Activated T-cell treated with anti-CD3 and anti-CD28 coated beads, Interleukin-2, amount 50 U/mL, for 1 hour (primary cell): ENCODE results near the gene KIRREL3.

Experiments
- DNase-seq: peaks from one replicate; pipeline ENCODE4 v3.0.0-alpha.2; 2020

Gene KIRREL3

DNA sequence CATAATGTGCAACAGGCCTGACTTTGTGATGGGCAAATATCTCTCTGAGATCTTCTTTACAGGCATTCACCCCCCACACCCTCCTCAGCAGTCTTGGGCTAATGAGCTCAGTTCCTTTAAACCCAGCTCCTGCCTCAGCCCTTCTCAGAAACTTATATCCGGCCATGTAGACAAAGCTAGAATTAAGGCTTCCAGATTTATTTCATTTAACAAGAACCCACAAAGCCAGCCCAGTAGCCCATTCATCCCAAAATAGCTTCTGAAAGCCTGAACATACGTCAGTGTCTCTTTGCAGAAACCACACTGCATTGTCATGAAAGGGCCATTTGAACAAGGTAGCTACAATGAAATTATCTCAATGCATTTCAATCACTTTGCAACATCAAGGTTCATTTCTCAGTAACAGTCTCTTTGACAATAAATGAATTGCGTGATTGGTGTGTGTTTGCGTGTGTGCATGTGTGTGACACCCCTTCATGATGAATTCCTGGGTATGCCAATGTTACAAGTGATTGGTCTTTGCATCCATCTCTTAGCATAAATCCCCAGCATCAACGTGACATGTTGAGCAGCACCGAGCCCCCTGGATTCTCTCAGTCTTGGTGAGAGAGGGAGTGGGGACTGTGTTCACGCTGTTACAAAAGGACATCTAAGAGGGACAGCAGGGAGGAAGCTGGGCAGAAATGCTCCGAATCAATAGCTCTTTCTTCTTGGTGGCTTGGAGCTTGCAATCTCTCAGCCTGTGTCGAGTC lies 299.6 kb downstream of the KIRREL3 start:
- DNase-seq = no peak

DNA sequence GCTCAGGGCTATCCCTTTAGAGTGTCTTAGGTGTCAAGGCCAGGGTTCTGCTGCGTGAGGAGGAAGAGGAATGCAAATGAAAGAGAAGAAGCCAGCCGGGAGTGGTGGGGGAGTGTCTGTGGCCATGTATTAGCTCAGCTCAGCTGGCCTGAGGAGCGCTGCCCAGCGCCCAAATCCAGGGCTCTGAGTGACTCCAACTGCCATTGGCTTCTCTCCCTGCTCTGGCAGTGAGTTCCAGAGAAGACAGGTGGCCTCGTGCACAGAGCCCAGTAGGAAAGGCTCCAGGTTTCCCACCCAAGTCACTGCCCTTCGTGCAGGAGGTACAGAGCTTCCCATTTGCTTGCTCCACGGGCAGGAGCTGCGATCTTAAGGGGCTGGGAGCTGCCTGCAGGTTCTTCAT lies 302.0 kb downstream of the KIRREL3 start:
- DNase-seq = no peak

DNA sequence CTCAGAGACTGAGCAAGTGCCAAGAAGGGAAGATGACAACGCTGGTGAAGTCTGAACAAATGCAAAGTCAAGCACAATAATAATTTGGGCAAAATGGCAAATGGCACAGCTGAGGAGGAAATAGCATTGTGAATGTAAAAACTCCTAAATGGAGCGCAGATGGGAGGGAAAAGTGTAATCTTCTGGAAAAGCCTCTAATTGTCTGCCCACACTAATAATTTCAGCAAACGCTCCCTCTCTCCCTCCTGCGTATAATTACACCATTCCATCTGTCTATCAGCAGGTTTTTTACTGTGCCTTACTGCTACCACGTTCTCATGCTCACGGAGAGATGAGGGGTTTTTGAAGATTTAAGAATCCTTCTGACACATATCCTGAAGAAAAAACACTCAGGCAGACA lies 302.6 kb downstream of the KIRREL3 start:
- DNase-seq = no peak

DNA sequence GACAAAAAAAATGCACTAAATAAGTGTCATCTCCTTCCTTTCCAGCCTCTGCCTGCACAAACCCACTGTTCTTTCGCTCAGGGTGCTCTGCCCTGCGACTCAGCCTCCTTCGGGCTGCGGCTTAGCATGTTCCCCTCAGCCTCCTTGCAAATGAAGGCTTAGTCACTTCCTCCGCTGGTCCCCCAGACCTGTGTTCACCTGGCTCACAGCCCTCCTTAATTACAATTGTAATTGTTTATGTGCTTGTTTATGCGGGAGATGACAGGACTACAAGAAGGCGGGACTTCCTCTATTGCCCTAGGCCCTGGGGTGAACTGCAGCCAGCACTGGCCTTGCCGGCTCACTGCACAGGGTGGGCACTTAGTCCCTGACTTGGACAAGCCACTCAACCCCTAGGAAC lies 303.6 kb downstream of the KIRREL3 start:
- no peak for DNase-seq

DNA sequence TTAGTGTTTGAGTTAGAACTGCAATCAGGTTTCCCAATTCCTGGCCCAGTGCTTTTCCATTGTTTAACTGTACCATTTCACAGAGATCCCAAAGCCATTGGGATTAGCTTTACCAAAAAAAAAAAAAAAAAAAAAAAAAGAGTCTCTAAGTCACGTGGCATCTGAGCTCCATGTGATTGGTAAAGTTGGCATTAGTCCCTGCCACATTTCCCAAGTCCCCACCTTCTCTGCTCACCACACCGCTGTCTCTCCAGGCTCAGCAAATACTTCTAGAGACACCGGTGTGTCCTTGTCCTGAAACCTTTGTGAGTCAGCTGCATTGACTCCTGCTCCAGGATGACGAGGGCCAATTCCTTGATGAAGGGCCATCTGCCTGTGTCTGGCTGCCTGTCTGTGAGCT lies 305.3 kb downstream of the KIRREL3 start:
- DNase-seq = no peak

DNA sequence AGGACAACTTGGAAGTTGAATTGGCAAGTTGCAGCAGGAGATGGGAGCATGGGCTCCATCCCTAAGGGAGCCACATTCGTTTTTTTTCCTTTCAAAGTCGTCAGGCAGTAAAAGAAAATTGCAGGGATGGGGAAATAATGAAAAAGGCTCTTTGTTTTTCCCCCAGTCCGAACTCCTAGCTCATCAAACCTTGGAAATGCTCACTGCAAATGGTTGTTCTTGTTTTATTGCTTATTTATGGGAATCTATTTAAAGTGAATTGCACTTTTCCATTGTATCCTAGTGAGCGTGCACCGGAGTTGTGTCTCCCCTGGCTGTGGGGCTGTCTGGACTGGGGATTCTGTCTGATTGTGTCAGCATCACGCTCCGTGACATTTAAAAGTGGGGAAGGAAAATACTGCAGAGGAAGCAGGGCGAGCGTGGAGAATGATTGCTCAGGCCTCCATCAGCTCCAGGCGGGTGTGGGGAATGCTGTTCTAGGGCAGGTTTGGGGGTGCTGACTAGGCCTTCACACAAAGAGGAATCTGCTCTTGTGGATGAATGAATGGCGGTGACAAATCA lies 306.4 kb downstream of the KIRREL3 start:
- no peak for DNase-seq

DNA sequence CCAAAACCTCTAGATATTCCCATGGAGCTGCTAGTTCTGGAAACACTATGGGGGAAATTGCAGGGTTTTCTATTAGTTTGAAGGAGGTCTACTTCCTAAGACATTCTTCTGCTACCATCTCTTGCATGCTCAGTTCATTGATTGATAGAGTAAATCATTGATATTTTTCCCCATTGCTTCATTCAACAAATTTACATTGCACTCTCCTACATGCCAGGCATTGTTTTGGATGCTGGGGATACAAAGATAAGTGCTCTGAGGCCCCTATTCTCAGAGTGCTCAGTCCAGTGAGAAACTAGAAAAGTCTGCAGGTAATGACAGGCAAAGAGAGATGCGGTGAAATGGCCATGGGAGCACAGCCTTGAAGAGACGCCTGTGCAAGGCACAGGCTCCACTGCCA lies 313.1 kb downstream of the KIRREL3 start:
- DNase-seq = no peak

DNA sequence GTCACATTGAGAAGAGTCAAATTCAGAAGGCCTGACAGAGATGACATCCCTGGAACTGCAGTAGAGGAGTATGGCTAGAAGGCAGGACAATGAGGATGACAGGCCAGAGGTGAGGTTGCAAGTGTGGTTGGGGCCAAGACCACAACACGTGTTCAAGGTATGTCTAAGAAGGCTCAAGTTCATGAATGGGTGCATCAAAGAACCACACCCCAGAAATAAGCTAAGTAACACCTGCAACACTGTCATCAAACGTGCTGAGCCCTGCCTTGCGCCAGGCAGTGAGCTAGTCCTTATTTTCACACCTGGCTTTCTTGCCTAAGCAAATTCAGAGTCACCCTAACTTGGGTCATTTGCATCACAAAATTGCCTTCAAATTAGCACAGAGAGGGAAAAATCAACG lies 313.6 kb downstream of the KIRREL3 start:
- DNase-seq = no peak

DNA sequence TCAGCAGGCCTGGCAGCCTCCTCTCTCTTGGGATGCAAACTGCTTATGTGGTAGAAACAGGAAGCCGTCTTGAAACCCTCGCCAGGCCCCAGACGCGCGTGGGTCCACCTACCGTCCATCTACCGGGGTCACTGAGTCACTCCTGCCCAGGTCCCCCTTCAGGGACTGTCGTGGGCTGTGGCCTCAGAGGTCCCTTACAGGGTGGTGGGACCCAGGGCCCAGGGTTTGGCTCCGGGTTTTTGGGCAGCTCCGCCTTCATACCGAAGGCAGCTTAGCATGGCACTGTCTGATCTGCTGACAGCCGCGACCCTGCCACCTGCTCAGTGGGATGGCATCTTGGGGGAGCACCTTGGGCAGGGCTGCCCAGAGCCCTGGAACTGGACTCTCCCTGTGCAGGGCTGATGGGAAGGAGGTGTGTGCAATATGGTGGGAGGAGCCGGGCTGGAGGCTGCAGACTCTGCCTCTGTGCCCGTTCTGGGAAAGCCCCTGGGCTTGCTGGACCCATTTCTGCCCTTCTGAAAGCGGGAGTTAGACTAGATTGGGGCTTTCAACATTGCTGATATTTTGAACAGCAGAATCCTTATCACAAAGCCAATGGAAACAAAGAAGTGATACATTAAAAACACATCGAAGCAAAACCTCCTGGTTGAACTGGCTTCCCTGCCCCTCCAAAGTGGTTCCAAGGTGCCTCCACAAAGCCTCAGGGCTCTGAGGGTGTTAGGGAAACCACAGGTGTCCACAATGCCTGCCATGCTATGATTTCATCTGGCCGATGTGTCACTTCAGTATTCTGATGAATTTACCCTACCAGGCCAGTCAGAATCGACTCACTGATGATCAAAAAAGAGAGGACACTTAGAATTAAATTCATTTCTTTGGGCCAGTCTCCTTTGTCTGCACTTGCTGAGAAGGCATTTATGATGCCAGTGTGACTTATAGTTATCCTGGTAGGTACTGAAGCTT lies 316.5 kb downstream of the KIRREL3 start:
- DNase-seq = no peak

DNA sequence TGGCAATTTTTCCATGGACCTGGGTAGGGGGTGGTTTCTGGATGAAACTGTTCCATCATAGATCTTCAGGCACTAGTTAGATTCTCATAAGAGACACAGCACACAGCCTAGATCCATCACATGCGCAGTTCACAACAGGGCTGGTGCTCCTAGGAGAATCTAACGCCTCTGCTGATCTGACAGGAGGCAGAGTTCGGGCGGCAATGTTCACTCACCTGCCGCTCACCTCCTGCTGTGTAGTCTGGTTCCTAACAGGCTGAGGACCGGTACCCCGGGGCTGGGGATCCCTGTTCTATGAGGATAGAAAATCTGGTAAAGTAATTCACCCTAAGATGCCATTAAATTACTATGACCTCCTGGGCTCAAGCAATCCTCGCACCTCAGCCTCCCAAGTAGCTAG lies 318.0 kb downstream of the KIRREL3 start:
- no peak for DNase-seq

DNA sequence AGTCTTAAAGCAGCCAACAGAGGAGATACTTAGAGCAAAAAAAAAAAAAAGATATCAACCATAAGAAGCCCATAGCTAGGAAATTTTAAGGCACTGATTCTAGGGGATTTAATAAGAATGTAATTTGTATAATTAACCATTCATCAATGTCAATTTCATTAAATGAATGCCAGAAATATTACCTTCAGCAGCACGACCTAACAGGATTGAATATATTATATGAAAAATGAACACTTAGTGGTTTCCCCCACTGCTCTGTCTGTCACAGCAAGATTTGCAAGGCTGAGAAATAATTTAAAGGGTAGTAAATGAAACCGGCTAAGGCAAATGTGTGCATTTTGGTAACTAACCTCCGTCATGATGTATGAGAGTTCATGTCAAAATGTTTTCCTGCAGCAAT lies 319.9 kb downstream of the KIRREL3 start:
- DNase-seq = no peak

DNA sequence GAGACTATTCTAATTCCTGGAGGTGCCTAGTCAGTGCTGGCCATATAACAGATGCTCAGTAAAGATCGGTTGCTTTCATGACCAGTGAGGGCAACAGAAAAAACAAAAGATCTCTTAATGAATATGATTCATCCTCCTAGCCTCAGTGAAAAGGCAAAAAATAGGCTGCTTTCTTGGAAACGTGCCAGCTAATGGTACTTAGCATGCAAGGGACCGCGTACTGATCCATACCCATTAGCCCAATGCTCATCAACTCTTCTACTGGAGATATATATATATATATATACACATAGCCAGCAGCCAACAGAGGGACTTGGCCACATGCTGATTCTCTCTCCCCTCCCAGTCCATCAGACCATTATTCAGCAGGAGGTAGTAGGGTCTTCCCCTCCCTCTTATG lies 320.4 kb downstream of the KIRREL3 start:
- no peak for DNase-seq

DNA sequence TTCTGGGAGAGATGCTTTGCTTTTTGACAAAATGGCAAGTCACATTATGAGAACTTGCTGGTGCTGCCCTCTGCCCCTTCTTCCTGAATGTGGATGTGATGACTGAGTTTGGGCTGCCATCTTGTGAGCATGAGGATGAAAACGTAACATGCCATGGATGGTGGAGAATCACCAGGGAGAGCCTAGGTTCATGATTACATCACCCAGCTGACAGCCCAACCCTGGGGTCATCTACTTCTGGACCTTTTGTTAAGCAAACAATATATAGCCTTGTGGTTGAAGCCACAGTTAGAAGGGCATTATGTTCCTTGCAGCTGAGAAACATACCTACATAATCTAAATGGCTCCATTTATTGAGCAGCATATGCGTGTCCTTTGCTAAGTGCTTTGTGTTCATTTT lies 321.5 kb downstream of the KIRREL3 start:
- no peak for DNase-seq

DNA sequence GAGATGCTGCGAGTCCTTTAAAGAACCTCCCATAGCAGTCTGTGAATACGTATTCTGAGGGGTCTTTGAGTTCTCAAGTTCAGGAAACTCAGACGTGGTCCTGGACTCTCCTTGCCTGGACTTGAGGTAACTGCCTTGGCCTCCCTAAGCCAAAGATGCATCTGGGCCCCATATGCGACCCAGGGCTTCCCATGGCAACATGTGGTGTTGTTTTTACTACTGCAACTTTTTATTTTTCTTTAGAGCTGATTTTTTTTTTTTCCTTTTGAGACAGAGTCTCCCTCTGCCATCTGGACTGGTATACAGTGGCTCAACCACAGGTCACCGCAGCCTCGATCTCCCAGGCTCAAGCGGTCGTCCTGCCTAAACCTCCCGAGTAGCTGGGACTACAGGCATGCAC lies 324.0 kb downstream of the KIRREL3 start:
- no peak for DNase-seq

DNA sequence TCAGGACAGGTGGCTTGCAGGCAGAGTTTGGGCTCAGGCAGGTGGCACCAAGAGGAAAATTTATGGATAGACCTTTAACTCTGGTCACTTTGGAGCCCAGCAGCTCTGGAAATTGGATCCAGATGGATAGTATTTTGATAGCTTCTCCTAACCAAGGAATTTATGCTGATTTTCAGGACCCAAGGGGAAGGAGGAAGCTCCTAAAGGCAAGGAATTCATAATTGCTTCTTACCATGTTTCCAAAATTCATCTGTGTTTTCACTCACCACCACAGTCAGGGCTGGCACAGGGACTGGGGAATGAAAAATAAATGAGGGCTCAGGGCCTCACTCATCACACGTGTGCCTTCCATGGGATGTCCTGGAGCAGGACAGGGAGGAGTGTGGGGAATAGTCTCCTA lies 327.3 kb downstream of the KIRREL3 start:
- DNase-seq = no peak

DNA sequence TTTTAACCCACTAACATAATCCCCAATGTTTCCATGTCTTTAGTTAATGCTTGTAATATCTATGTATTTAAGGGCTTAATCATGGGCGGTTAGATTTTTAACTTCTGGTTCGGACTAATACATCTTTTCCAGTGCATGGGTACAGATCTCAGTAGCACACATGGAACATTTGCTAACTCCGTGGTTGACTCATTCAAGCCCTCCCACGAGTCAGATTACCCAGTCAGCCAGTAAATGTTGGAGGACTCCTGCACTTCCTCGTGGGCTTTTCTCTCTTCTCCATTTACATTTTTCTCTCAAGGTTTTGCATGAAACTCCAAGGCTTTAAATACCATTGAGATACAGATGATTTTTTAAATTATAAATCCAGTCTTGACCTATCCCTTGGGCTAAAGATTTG lies 331.2 kb downstream of the KIRREL3 start:
- no peak for DNase-seq

DNA sequence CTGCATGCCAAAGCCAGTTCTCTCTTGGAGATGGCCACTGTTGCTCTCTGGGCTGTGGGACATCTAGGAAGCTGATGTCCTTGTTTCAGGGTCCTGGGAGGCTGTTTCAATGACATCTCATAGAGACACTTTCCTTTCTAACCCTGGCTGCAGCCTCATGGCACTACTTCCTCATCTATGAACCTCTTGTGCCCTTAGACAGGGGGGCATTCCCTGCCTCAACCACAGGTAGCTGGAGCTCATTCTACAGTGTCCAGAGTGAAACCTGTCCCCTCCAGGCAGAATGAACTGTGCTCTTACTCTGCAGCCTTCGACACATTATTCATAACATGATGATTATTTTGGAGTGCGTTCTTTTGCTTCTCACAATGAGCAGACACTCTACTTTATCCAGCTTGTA lies 335.9 kb downstream of the KIRREL3 start:
- no peak for DNase-seq

DNA sequence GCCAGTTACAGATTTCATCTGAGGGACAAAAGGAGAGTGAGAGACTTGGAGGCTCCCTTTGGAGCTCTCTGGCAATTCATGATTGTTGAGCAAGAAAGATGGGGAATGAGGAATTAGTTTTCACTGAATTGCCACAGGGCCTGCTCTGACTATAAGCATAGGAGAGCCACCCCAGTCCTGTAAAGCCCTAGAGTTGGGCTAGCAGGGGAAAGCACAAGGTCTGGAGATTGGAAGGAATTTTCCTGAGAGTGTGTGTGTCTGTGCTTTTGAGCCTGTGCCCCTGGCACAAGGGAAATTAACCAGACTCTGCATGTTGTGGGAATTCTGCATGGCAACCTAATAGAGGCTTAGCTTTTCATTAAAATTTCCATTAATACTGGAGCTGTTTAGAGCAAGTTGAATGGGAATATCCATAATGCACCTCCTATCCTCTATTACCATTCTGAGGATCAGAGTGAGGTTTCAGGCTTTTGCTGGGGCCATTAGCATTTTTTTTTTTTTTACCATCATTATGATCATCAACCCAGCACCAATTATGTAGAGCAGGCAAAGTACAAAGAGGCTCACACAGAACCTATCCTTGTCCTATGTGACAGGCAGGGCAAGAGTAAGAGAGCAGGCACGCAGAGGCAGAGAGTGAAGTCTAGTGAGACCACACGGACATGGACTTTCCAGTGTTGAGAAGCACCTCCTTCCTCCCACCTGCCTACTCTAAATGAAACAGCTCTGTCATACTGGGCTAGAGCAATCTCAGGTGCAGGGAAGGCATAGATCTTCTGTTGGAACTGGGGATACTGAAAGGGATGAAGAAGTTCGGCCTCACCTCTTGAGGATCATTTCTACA lies 336.6 kb downstream of the KIRREL3 start:
- no peak for DNase-seq

DNA sequence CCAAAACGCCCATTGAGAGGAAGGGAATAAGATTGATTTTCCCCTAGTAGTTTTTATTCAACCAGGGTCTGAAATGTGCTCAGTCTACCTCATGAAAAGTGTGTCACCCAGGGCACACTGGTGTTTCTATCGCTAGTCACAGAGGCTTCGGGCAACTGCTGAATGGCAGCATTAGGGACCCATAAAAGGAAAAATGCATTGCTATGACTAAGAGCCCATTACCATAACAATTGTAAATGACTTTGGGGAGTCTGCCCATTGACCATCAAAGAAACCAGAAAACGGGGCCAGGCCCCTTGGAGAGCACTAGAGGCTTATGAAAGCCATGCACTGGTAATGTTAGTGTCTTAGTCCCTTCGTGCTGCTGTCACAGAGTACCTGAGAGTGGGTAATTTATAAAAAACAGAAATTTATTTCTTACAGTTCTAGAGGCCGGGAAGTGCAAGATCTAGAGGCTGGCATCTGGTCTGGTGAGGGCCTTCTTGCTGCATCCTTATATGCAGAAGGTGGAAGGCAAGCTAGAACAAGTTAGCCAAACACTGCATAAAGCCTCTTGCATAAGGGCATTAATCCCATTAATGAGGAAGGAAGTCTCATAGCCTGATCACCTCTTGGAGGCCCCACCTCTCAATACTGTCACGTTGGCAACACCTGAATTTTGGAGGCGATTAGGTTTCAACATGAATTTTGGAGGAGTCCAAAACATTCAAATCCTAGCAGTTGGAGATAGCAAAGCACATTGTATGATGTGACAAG lies 338.4 kb downstream of the KIRREL3 start:
- DNase-seq = no peak

DNA sequence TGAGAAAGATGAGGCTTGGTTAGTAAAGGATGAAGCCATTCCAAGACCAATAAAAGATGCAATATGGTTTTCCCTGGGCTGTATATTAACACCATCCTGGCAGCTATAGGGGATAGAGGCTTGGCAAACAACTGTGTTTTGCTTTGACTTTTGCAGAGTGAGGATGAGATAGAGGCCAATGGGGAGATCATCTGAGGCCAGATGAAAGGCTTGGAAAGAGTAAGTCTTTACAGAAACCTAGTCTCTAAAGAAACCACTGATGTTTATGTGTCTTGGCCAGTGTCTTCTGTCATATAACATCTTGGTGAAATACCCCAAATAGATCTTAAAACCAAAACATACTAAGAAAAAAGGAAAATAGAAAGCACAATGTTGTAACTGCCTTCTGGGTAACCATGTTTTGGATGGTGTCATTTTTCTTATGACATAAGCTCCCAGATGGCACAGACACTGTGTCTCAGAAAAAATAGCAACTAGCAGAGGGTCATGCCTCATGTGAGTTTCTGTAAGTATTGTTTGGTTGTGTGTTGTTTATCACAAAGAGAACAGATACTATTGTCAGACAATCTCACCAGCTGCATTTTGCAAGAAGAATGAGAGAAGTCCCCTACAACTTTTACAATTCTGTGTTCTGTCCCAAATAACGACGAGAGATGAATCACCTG lies 339.7 kb downstream of the KIRREL3 start:
- DNase-seq = no peak

DNA sequence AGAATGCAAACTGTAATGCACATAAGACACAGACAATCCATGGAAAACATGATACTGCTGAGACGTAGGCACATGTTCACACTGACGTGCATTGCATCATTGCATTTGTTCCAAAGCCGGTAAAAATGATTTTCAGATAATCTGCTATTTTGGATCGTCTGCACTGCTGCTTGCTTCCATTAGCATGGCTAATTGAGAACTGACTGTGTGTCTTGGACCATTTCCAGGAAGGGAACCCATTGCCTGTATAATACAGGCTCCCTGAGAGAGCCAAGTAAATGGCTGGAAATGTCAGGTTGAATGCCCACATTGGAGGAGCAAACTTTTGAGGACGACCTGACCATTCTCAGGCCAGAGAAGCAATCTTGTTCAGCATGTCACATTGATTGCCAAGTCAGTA lies 340.2 kb downstream of the KIRREL3 start:
- DNase-seq = no peak
